Measurements from ENCODE around the gene GNAI3.

GNAI3 gene

GRCh38 chr1:109649491-109649914 lies 101.1 kb downstream of the GNAI3 start:
- Histone ChIP-seq H3K4me1 (ENCODE audit: control insufficient read depth, insufficient read depth, low read length) (no peaks in the 10 kb centered on the region), H3K9me3 (ENCODE audit: control insufficient read depth, low read length) (no peaks in the 10 kb centered on the region), H3K4me3 (ENCODE audit: low read length) (peak overlapping the region; percentile 78), H3K27me3 (replicated peaks; ENCODE audit: control insufficient read depth, insufficient read depth, low read length) (peaks cover 5% of the 10 kb centered on the region), H3K9ac (ENCODE audit: low read length) (peak overlapping the region; percentile 70), H3K36me3 (ENCODE audit: control insufficient read depth, insufficient read depth, low read length, severe bottlenecking) (no peaks in the 10 kb centered on the region)
- peak; percentile 66 for DNase-seq (ENCODE audit: low read depth)

DNA sequence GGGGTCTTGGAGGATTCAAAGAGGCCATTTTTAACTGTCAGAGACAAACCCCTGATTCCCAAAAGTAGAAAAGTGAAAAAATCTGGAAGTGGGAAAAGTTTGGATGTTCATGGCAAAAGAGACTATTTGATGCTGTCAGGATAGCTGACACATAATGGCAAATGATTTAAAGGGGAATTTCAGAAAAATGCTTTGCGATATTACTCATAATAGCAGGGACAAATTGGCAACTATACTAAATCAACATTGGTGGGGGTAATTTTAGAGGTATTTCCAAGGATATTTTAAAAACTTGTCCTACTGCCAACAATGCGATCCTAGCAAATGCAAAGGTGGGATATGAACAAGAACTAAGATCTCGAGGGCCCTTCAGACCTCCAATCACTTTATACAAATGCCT lies 102.2 kb downstream of the GNAI3 start:
- peaks cover 5% of the 10 kb centered on the region for H3K27me3 ChIP-seq (replicated peaks; ENCODE audit: control insufficient read depth, insufficient read depth, low read length)
- H3K4me1 ChIP-seq (ENCODE audit: control insufficient read depth, insufficient read depth, low read length), result peaks cover 7% of the 10 kb centered on the region
- no peaks in the 10 kb centered on the region for H3K36me3 ChIP-seq (ENCODE audit: control insufficient read depth, insufficient read depth, low read length, severe bottlenecking)
- H3K9me3 ChIP-seq (ENCODE audit: control insufficient read depth, low read length), result no peaks in the 10 kb centered on the region
- peak overlapping the region; percentile 70 for H3K9ac ChIP-seq (ENCODE audit: low read length)
- DNase-seq (ENCODE audit: low read depth), result peak; percentile 48
- no peak overlapping the region for H3K4me3 ChIP-seq (ENCODE audit: low read length)

- Histone ChIP-seq H3K4me3 (ENCODE audit: low read length) (no peak overlapping the region), H3K4me1 (ENCODE audit: control insufficient read depth, insufficient read depth, low read length) (peaks cover 13% of the 10 kb centered on the region), H3K27me3 (replicated peaks; ENCODE audit: control insufficient read depth, insufficient read depth, low read length) (peaks cover 5% of the 10 kb centered on the region), H3K36me3 (ENCODE audit: control insufficient read depth, insufficient read depth, low read length, severe bottlenecking) (no peaks in the 10 kb centered on the region), H3K9me3 (ENCODE audit: control insufficient read depth, low read length) (no peaks in the 10 kb centered on the region), H3K9ac (ENCODE audit: low read length) (no peak overlapping the region)
- no peak for DNase-seq (ENCODE audit: low read depth)
Measured at GRCh38 chr1:109652402-109652801, 104.0 kb downstream of the GNAI3 start.

DNA sequence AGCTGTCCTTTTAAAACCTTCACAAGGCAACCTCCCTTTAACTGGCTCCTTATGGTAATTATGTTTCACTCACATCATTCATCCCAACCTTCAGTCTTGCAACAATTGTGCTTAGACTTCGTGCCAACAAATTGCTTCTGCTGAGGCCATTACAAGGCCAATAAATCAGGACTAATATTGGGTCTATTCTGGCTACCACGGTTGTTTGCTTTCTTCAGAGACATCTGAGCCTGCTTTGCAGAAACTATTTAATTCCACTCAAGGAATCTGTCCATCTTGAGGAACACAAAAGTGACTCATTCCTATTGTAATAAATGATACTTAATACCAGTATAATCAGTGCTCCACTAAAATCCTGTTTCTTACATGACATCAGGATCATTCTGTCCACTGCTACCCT lies 104.9 kb downstream of the GNAI3 start:
- Histone ChIP-seq H3K27me3 (replicated peaks; ENCODE audit: control insufficient read depth, insufficient read depth, low read length) (peaks cover 5% of the 10 kb centered on the region), H3K36me3 (ENCODE audit: control insufficient read depth, insufficient read depth, low read length, severe bottlenecking) (no peaks in the 10 kb centered on the region)

DNA sequence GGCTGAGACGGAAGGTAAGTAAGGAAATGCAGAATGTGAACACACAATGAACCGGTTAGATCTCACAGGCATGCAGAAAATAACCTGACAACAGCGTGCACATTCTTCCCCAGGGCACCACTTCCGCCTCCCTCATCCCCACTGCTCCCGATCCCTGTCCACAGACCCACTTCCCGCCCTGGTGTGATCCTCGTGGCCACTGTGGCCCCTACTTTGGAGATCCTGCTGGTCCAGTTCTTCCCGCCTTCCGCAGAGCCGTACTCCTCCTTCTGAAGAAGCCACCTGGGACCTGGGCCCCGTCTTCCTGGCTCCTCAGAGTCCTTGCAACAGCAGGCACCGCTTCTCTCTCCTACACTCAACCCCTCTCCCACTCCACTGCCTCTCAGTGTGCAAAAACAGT lies 106.1 kb downstream of the GNAI3 start:
- Histone ChIP-seq H3K36me3 (ENCODE audit: control insufficient read depth, insufficient read depth, low read length, severe bottlenecking) (no peaks in the 10 kb centered on the region), H3K27me3 (replicated peaks; ENCODE audit: control insufficient read depth, insufficient read depth, low read length) (peaks cover 5% of the 10 kb centered on the region), H3K4me3 (ENCODE audit: low read length) (no peak overlapping the region), H3K4me1 (ENCODE audit: control insufficient read depth, insufficient read depth, low read length) (peaks cover 13% of the 10 kb centered on the region), H3K9ac (ENCODE audit: low read length) (no peak overlapping the region), H3K9me3 (ENCODE audit: control insufficient read depth, low read length) (no peaks in the 10 kb centered on the region)
- no peak for DNase-seq (ENCODE audit: low read depth)

More for the DNA sequence above, 104.9 kb downstream of the GNAI3 start:
- Histone ChIP-seq H3K4me3 (ENCODE audit: low read length) (no peak overlapping the region), H3K4me1 (ENCODE audit: control insufficient read depth, insufficient read depth, low read length) (peaks cover 13% of the 10 kb centered on the region), H3K9me3 (ENCODE audit: control insufficient read depth, low read length) (no peaks in the 10 kb centered on the region), H3K9ac (ENCODE audit: low read length) (no peak overlapping the region)
- DNase-seq (ENCODE audit: low read depth), result no peak

- Histone ChIP-seq H3K27me3 (replicated peaks; ENCODE audit: control insufficient read depth, insufficient read depth, low read length) (peaks cover 5% of the 10 kb centered on the region), H3K9me3 (ENCODE audit: control insufficient read depth, low read length) (no peaks in the 10 kb centered on the region), H3K4me1 (ENCODE audit: control insufficient read depth, insufficient read depth, low read length) (peaks cover 13% of the 10 kb centered on the region), H3K9ac (ENCODE audit: low read length) (peak within 1 kb of the TSS; percentile 79), H3K36me3 (ENCODE audit: control insufficient read depth, insufficient read depth, low read length, severe bottlenecking) (peaks cover 6% of the 10 kb centered on the region), H3K4me3 (ENCODE audit: low read length) (peak within 1 kb of the TSS; percentile 83)
- peak; percentile 93 for DNase-seq (ENCODE audit: low read depth)
Measured at GRCh38 chr1:109655615-109656519, 107.5 kb downstream of the GNAI3 start, which contains the start of gene GSTM4. GSTM4 (plus strand) TSS chr1:109656099; CDS start chr1:109656390, 291 bp downstream.

GRCh38 chr1:109657395-109657794 lies 109.0 kb downstream of the GNAI3 start:
- Histone ChIP-seq H3K4me1 (ENCODE audit: control insufficient read depth, insufficient read depth, low read length) (peaks cover 13% of the 10 kb centered on the region), H3K36me3 (ENCODE audit: control insufficient read depth, insufficient read depth, low read length, severe bottlenecking) (peaks cover 6% of the 10 kb centered on the region), H3K9ac (ENCODE audit: low read length) (no peak overlapping the region), H3K4me3 (ENCODE audit: low read length) (no peak overlapping the region), H3K9me3 (ENCODE audit: control insufficient read depth, low read length) (no peaks in the 10 kb centered on the region), H3K27me3 (replicated peaks; ENCODE audit: control insufficient read depth, insufficient read depth, low read length) (no peaks in the 10 kb centered on the region)
- no peak for DNase-seq (ENCODE audit: low read depth)

DNA sequence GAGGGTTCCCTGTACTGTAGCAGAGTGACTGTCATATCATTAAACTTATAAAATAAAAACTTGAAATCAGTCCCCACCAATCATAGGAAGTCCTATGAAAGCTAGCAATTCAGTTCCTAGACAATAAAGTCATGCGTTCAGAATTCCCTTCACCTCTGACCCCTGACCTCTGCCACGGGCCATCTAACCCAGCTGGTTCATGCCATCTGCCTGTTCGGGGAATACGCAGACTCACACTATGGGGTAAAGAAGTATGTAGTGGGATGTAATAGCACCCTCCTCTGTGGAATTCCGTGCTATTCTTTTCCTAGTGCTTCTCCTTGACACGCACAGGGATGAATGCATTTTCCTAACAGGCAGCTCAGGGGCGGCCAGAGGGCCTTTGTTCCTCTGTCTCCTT lies 109.6 kb downstream of the GNAI3 start:
- no peak for DNase-seq (ENCODE audit: low read depth)
- no peaks in the 10 kb centered on the region for H3K27me3 ChIP-seq (replicated peaks; ENCODE audit: control insufficient read depth, insufficient read depth, low read length)
- H3K4me3 ChIP-seq (ENCODE audit: low read length), result no peak overlapping the region
- H3K9ac ChIP-seq (ENCODE audit: low read length), result no peak overlapping the region
- H3K36me3 ChIP-seq (ENCODE audit: control insufficient read depth, insufficient read depth, low read length, severe bottlenecking), result peaks cover 6% of the 10 kb centered on the region
- peaks cover 13% of the 10 kb centered on the region for H3K4me1 ChIP-seq (ENCODE audit: control insufficient read depth, insufficient read depth, low read length)
- H3K9me3 ChIP-seq (ENCODE audit: control insufficient read depth, low read length), result no peaks in the 10 kb centered on the region

DNA sequence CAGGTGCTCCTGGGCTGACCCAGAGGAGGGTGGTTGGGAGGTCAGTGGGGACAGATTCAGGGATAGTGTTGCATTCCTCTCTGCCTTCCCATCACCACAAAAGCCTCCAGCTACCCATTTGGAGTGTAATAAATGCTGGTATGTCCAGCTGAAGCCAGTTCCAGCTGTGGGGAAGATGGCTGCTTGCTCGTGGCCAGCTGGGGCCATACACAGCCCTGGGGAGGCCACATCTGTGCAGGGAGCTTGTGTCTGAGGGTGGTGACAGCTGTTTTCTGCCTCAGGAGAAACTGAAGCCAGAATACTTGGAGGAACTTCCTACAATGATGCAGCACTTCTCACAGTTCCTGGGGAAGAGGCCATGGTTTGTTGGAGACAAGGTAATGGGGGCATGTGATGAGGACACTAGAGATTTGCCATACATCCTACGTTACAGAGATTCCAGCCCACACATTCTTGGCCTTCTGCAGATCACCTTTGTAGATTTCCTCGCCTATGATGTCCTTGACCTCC lies 110.2 kb downstream of the GNAI3 start:
- Histone ChIP-seq H3K27me3 (replicated peaks; ENCODE audit: control insufficient read depth, insufficient read depth, low read length) (no peaks in the 10 kb centered on the region), H3K9me3 (ENCODE audit: control insufficient read depth, low read length) (no peaks in the 10 kb centered on the region), H3K9ac (ENCODE audit: low read length) (no peak overlapping the region), H3K4me3 (ENCODE audit: low read length) (no peak overlapping the region), H3K36me3 (ENCODE audit: control insufficient read depth, insufficient read depth, low read length, severe bottlenecking) (peaks cover 6% of the 10 kb centered on the region), H3K4me1 (ENCODE audit: control insufficient read depth, insufficient read depth, low read length) (peaks cover 13% of the 10 kb centered on the region)
- no peak for DNase-seq (ENCODE audit: low read depth)

DNA sequence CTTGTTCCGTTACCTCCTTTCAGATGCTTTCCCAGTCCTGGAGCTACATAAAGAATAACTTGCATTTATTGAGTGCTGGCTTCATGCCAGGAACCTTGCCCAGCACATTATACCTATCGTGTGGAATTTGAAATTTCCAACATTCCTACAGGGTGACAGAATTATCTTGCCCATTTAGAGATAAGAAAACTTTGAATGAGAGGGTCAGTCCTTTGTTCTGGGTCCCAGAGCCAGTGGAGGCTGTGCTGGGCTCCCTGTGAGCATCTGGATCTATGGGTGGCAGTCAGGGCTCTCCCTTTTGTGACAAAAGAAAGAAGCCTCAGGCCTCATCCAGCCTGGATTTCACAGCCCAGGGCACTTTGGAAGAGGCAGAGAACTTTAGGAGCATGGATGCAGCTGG lies 110.7 kb downstream of the GNAI3 start:
- Histone ChIP-seq H3K4me3 (ENCODE audit: low read length) (no peak overlapping the region), H3K9me3 (ENCODE audit: control insufficient read depth, low read length) (no peaks in the 10 kb centered on the region), H3K9ac (ENCODE audit: low read length) (no peak overlapping the region), H3K4me1 (ENCODE audit: control insufficient read depth, insufficient read depth, low read length) (peaks cover 13% of the 10 kb centered on the region), H3K36me3 (ENCODE audit: control insufficient read depth, insufficient read depth, low read length, severe bottlenecking) (peaks cover 6% of the 10 kb centered on the region), H3K27me3 (replicated peaks; ENCODE audit: control insufficient read depth, insufficient read depth, low read length) (no peaks in the 10 kb centered on the region)
- DNase-seq (ENCODE audit: low read depth), result no peak

GRCh38 chr1:109659997-109660690 lies 111.7 kb downstream of the GNAI3 start:
- no peaks in the 10 kb centered on the region for H3K9me3 ChIP-seq (ENCODE audit: control insufficient read depth, low read length)
- H3K36me3 ChIP-seq (ENCODE audit: control insufficient read depth, insufficient read depth, low read length, severe bottlenecking), result peaks cover 6% of the 10 kb centered on the region
- no peaks in the 10 kb centered on the region for H3K27me3 ChIP-seq (replicated peaks; ENCODE audit: control insufficient read depth, insufficient read depth, low read length)
- DNase-seq (ENCODE audit: low read depth), result no peak
- peaks cover 10% of the 10 kb centered on the region for H3K4me1 ChIP-seq (ENCODE audit: control insufficient read depth, insufficient read depth, low read length)
- H3K4me3 ChIP-seq (ENCODE audit: low read length), result no peak overlapping the region
- no peak overlapping the region for H3K9ac ChIP-seq (ENCODE audit: low read length)
